Measurements from ENCODE around the gene DST. TPM values are rescaled to one million over a fixed set of nuclear protein-coding genes. Genes with fewer than 3 reads are reported as not detected.

The DST gene
- total RNA-seq, 2 experiments from 2014 or later: 3.1 to 4.4 TPM

DNA sequence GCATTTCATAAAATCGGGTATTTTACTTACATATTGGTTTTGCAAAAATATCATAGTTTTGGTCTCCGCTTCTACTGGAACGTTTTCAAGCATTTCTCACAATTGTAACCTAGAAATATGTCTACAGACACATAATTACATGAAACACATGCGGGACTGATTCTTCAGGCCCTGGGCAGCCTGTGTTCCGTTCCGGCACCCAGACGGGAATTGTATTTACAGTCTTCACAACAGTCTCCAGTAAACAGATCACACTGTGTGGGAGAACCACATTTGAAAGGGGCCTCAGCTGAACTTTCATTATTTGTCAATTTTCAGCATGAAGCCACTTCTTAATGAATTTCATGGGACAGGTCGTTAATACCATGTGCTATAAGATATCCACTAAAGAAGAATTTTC is 196.9 kb downstream of the DST start:
- Mint-ChIP-seq H3K27ac (no peak overlapping the region), H3K4me3 (no peak overlapping the region), H3K27me3 (no peaks in the 10 kb centered on the region), H3K36me3 (ENCODE audit: low read depth) (no peaks in the 10 kb centered on the region), H3K4me1 (no peaks in the 10 kb centered on the region), H3K9me3 (no peaks in the 10 kb centered on the region)
- ChIA-PET CTCF (no interaction called here), POLR2A (no interaction called here)
- DNase-seq: no peak

DNA sequence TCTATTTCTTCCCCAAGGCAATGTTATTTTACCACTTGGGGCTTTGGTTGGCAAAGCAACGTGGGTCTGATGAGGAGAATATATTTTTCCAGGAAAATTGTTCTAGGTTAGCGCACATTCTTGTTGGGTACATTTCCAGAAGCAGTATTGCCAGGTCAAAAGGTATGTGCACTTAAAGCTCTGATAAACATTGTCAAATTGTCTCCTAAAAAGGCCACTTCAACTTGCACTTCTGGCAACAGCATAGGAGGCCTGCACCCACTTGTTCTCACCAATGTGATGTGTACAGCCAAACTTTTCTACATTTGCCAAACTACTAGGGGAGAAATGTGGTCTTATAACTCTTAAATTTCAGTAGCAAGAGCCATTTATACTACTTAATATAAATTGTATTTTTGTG is 197.8 kb downstream of the DST start:
- Mint-ChIP-seq H3K4me1 (no peaks in the 10 kb centered on the region), H3K27me3 (no peaks in the 10 kb centered on the region), H3K9me3 (no peaks in the 10 kb centered on the region), H3K36me3 (ENCODE audit: low read depth) (no peaks in the 10 kb centered on the region), H3K27ac (no peak overlapping the region), H3K4me3 (no peak overlapping the region)
- CTCF ChIA-PET: no interaction called here
- POLR2A ChIA-PET: no interaction called here
- no peak for DNase-seq

DNA sequence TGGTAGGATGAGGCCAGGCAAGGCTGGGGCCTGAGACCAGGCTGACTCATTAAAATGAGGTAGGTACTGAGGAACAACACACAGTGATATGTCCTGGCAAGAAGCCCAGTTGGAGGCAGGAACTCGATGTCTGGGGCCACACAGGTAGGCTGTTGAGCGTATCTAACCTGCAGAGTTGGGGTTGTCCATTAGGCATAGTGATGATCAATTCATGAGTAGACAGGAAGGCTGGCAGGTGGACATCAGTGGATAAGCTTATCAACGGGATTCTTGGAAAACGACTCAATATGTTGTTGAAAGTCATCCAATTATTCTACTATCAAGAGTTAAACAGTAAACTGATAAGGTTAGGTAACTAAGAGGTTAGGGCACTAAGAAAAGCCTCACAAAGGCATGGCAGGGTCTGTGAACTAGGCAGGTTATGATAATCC is 202.1 kb downstream of the DST start:
- DNase-seq: no peak
- Mint-ChIP-seq H3K9me3 (no peaks in the 10 kb centered on the region), H3K4me3 (no peak overlapping the region), H3K4me1 (no peaks in the 10 kb centered on the region), H3K27me3 (no peaks in the 10 kb centered on the region), H3K27ac (no peak overlapping the region), H3K36me3 (ENCODE audit: low read depth) (no peaks in the 10 kb centered on the region)
- POLR2A ChIA-PET: no interaction called here
- CTCF ChIA-PET: no interaction called here

DNA sequence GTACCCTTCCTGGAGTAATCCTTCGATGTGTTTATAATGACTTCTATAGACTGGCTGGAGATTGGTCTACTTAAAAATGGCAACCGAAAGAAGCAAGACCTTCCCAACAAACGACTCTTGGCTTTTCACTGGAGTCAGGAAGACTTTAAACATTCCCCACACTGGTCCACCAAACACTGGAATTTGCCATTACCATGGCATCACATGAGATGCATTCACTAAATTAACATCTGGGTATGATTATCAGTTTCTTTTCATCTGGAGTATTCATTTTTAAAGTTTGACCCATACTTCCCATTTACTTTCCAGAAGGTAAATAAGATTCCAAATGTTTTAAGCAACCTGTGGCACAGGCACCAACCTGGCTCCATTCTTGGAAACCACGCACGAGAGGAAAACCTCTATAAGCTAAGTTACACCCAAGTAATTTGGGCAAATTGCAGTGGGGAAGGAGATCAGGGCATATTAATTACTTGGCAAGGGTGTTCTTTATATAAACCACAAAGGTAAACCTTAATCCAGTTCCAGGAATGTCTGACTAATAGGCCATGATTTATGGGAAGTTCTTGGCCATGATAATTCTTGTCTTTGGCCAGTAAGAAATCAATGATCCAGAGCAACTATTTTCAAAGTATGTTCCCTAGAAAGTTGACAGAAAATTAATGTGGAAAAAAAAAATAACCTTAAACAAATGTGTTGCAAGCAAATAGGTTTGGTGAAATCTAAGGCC is 205.4 kb downstream of the DST start:
- POLR2A ChIA-PET: no interaction called here

DNA sequence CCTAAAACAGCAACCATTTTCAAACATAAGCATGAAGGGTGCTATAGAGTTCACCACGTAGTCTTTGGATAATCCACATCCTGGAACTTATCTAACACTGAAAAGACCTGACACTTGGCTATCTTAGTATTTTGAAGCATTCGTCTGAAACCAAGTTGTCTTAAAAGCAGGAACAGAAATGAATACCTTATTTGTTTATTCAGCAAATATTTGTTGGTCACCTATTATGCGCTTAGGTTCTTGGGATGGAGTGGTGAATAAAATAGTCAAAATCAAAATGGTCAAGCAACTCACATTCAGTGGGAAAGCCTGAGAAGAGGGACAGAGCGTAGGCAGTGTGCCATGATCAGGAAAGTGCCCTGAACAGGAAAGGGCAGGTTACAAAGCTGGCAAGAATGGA is 206.9 kb downstream of the DST start:
- Mint-ChIP-seq H3K27me3 (peaks cover 3% of the 10 kb centered on the region), H3K9me3 (no peaks in the 10 kb centered on the region), H3K27ac (no peak overlapping the region), H3K36me3 (ENCODE audit: low read depth) (no peaks in the 10 kb centered on the region), H3K4me3 (no peak overlapping the region), H3K4me1 (no peaks in the 10 kb centered on the region)
- ChIA-PET CTCF (interaction anchor here (1.0 kb wide), 1 partner anchor 25 kb away, joined by 3 read pairs; no protein-coding TSS in a partner anchor), POLR2A (no interaction called here)
- no peak for DNase-seq

More for the DNA sequence above, 205.4 kb downstream of the DST start:
- Mint-ChIP-seq H3K9me3 (no peaks in the 10 kb centered on the region), H3K4me1 (no peaks in the 10 kb centered on the region), H3K36me3 (ENCODE audit: low read depth) (no peaks in the 10 kb centered on the region), H3K27ac (no peak overlapping the region), H3K4me3 (no peak overlapping the region), H3K27me3 (peaks cover 3% of the 10 kb centered on the region)
- DNase-seq: no peak
- CTCF ChIA-PET: no interaction called here

DNA sequence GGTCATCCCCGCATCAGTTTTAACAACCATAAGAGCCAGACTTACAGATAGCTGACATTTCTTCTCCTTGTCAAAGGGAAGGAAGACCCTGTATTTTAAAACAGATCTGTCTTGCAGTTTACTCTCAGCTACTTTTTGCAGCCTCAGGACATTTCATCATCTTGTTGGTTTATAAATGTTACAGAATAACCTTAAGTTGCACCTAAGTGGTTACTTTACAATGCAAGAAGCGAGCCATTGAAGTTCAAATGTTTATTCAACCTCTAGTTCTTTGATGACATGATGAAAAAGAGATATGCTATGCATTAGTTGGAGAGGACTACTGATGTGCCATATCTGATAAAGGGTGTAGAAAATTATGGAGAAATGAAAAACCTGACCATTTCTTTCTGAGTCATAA is 207.4 kb downstream of the DST start:
- Mint-ChIP-seq H3K4me1 (no peaks in the 10 kb centered on the region), H3K4me3 (no peak overlapping the region), H3K9me3 (no peaks in the 10 kb centered on the region), H3K36me3 (ENCODE audit: low read depth) (no peaks in the 10 kb centered on the region), H3K27ac (no peak overlapping the region), H3K27me3 (peaks cover 3% of the 10 kb centered on the region)
- no peak for DNase-seq
- CTCF ChIA-PET: interaction anchor here (1.0 kb wide), 1 partner anchor 25 kb away, joined by 3 read pairs; no protein-coding TSS in a partner anchor
- POLR2A ChIA-PET: no interaction called here

DNA sequence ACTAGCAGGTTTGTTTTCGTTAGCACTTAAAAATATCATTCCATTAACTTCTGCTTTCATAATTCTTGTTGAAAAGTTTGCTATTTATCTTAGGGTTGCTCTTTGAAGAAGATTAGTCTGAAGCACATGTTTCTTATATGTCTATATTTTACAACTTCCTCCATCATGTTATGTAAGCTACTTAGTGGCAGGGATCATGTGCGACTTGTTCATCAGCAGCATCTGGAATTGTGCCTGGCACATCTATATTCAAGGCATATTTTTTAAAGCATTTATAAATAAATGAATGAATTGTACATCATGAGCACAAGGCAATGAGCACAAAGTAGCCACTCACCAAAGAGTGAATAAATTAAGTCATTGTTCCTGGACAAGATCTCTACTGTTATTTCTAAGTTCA is 208.1 kb downstream of the DST start:
- POLR2A ChIA-PET: no interaction called here

DNA sequence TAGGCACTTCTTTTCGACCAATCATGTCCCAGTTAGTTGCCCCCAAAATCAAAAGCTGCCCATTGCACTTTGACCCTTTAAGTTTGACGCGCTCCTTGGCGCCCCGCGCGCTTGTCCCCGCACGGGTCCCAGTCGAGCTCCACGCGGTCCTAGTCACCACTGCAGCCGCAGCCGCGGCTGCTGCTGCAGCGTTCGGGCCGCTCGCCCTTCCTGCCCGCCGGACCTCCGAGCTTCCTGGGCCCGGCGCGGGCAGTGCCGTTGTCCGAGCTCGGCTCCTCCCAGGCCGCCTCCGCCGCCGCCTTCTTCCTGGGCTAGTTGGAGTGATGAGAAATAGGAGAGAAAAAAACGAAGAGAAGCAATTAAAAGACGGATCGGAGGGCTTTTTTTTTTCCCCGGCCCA is 209.6 kb downstream of the DST start:
- ChIA-PET CTCF (interaction anchor here (0.7 kb wide), 1 partner anchor 142 kb away, joined by 7 read pairs; no protein-coding TSS in a partner anchor), POLR2A (no interaction called here)
- Mint-ChIP-seq H3K27me3 (peaks cover 3% of the 10 kb centered on the region), H3K4me1 (no peaks in the 10 kb centered on the region), H3K27ac (no peak overlapping the region), H3K36me3 (ENCODE audit: low read depth) (no peaks in the 10 kb centered on the region), H3K9me3 (no peaks in the 10 kb centered on the region), H3K4me3 (no peak overlapping the region)
- DNase-seq: no peak

More for the DNA sequence above, 208.1 kb downstream of the DST start:
- no peaks in the 10 kb centered on the region for H3K4me1 Mint-ChIP-seq
- H3K9me3 Mint-ChIP-seq: no peaks in the 10 kb centered on the region
- peaks cover 3% of the 10 kb centered on the region for H3K27me3 Mint-ChIP-seq
- no peaks in the 10 kb centered on the region for H3K36me3 Mint-ChIP-seq (ENCODE audit: low read depth)
- DNase-seq: no peak
- CTCF ChIA-PET: interaction anchor here (1.0 kb wide), 1 partner anchor 24 kb away, joined by 3 read pairs; no protein-coding TSS in a partner anchor
- H3K27ac Mint-ChIP-seq: no peak overlapping the region
- H3K4me3 Mint-ChIP-seq: no peak overlapping the region

DNA sequence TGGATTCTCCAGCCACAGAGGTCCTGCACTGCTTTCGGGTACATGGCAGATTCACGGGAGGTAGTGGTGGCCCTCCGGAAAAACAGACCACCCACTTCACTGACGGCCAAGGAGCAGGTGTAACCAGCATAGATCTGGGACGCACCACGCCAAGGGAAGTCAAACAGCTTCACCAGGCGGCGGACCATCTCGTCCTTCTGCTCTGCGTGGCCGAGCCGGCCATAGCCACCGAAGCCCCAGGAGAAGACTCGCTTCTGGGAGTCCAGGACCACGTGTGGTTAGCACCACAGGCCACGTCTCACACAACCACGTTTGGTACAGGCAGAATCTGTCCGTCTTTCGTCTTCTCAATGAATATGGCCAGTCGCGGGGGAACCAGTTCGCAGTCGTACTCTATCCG is 210.5 kb downstream of the DST start:
- Mint-ChIP-seq H3K4me3 (no peak overlapping the region), H3K27ac (no peak overlapping the region), H3K4me1 (no peaks in the 10 kb centered on the region), H3K27me3 (peaks cover 3% of the 10 kb centered on the region), H3K9me3 (no peaks in the 10 kb centered on the region), H3K36me3 (ENCODE audit: low read depth) (no peaks in the 10 kb centered on the region)
- no peak for DNase-seq
- ChIA-PET POLR2A (no interaction called here), CTCF (no interaction called here)

DNA sequence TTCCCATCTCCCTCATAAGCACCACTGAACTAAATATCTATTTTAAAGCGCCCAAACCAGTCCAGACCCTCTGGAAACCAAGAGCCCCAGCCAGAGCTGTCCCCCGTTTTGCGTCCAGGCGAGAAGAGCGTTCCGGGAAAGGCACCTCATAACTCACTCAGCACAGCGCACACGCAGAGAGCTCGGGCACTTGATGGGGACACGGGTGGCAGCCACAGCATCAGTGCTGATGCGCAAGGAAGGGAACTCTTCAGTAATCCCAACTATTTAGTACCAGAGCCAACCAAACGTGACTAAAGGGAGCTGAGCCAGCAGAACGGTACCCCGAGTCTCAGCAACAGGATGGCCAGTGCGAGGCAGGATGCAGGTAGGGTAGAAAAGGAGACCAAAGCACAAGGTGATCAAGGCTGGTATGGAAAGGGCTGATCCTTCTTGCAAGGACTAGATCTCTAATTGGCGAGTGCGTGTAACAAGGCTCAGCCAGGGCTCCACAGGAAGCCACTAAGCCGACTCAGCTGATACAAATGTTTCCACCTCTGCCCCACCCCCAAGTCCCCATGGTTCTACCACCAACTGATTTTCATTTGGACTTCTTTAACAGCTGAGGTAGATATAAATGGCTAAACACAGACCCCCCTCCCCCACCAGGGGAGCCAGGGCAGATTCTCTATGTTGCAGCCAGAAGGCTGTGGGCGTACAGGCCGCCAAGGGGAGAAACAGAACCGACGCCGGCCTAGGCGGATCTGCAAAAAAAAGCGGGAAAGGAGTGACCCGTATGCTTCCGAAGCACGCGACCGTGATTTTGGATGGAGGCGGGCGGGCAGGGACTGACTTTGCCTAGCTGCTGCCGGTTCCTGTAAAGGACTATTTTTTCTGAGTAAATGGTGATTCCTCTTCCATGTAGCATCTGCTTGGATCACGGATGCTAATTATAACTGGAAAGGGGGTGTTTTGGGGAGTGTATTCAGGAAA is 211.8 kb downstream of the DST start:
- Mint-ChIP-seq H3K27ac (no peak overlapping the region), H3K27me3 (peaks cover 3% of the 10 kb centered on the region), H3K4me3 (no peak overlapping the region), H3K36me3 (ENCODE audit: low read depth) (no peaks in the 10 kb centered on the region), H3K9me3 (no peaks in the 10 kb centered on the region), H3K4me1 (no peaks in the 10 kb centered on the region)
- POLR2A ChIA-PET: no interaction called here
- CTCF ChIA-PET: interaction anchor here (0.6 kb wide), 1 partner anchor 1354 kb away, joined by 4 read pairs; no protein-coding TSS in a partner anchor
- DNase-seq: no peak

DNA sequence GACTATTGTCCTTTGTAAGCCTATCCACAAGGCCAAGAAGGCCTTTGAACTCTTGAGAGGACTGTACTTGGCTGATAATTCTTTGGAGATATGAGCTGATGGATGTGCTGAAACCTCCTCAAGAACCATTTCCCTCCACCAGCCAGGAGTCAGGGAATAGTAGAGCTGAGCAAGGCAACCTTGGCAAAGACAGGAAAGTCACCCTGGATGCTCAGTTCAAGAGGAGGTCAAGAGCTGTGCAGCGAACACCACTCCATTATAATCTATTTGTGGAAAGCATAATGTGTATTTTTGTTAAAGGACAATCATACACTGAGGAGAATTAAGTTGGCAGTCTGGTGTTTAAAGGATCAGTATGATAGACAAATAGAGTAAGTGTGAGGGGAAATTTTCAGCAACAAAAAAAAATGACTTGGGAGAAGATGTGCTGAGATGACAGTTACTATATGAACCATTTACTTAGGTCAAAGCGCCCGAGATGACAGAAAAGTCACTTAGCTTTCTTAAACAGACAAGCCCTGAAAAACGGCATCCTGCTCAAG is 218.1 kb downstream of the DST start:
- POLR2A ChIA-PET: no interaction called here
- H3K36me3 Mint-ChIP-seq (ENCODE audit: low read depth): no peaks in the 10 kb centered on the region
- no peak for DNase-seq
- H3K27me3 Mint-ChIP-seq: no peaks in the 10 kb centered on the region
- no peak overlapping the region for H3K27ac Mint-ChIP-seq
- CTCF ChIA-PET: interaction anchor here (1.1 kb wide), 1 partner anchor 25 kb away, joined by 4 read pairs; no protein-coding TSS in a partner anchor
- no peak overlapping the region for H3K4me3 Mint-ChIP-seq
- no peaks in the 10 kb centered on the region for H3K9me3 Mint-ChIP-seq
- H3K4me1 Mint-ChIP-seq: no peaks in the 10 kb centered on the region

DNA sequence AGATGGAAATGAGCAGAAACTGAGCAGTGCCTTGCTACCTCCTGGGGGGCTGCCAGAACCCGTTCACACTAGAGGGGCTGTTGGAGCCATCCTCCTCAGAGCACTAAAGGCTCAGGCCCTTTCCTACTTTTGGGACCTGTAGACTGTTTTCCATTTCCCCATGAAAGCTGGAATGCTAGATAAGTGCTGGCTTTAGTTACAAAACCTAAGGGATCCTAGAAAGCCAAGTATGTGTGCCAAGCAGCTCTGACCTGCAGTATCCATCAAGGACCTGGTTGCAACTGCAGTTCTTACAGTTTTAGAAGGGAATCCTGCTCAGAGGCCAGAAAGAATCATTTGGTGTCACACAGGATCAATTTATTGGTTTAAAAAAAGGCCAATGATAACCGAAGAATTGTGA is 218.6 kb downstream of the DST start:
- CTCF ChIA-PET: no interaction called here

DNA sequence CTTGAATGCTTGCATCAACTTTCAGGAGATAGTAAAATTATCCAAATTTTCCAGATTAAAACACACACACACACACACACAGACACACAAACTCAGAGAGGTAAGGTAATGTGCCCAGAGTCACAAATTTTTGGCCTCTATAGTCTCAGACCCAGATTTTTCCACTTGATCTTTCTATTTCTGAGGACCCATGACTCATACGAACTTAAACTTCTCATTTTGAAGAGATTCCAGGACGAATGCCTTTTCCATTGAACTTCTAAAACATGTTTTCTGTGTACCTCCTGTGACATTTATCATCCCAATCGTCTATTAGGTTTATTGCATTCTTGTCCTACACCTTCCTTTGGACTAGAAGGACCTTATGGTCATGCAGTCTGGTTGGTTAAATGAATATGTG is 222.4 kb downstream of the DST start:
- H3K36me3 Mint-ChIP-seq (ENCODE audit: low read depth): no peaks in the 10 kb centered on the region
- no peak overlapping the region for H3K4me3 Mint-ChIP-seq
- ChIA-PET CTCF (no interaction called here), POLR2A (no interaction called here)
- no peak overlapping the region for H3K27ac Mint-ChIP-seq
- no peaks in the 10 kb centered on the region for H3K27me3 Mint-ChIP-seq
- no peak for DNase-seq
- no peaks in the 10 kb centered on the region for H3K4me1 Mint-ChIP-seq
- no peaks in the 10 kb centered on the region for H3K9me3 Mint-ChIP-seq

More for the DNA sequence above, 218.6 kb downstream of the DST start:
- no peaks in the 10 kb centered on the region for H3K9me3 Mint-ChIP-seq
- H3K27ac Mint-ChIP-seq: no peak overlapping the region
- POLR2A ChIA-PET: no interaction called here
- H3K4me1 Mint-ChIP-seq: no peaks in the 10 kb centered on the region
- H3K4me3 Mint-ChIP-seq: no peak overlapping the region
- H3K36me3 Mint-ChIP-seq (ENCODE audit: low read depth): no peaks in the 10 kb centered on the region
- no peaks in the 10 kb centered on the region for H3K27me3 Mint-ChIP-seq
- no peak for DNase-seq

Measured in activated CD4-positive, alpha-beta T cell treated with anti-CD3 and anti-CD28 coated beads, Interleukin-2, amount 10 ng/mL, durations not matched to agents 7 days and 5 days (primary cell).